ENCODE data around the gene CCDC112.
A peak's percentile ranks its signal among the peaks of the same experiment; 100 is the strongest.
"Not testable (repeated sequence)": the region's sequence is repeated elsewhere in the genome, so short reads cannot be mapped to it uniquely, and the experiment has no call there.

CCDC112 gene

GRCh38 chr5:115257981-115258380 is 38.5 kb downstream of the CCDC112 start:
- no peak for DNase-seq

- DNase-seq = not testable (repeated sequence)
Observed at GRCh38 chr5:115249379-115249778, 47.1 kb downstream of the CCDC112 start.

GRCh38 chr5:115246361-115246991 is 50.0 kb downstream of the CCDC112 start:
- peak; percentile 36 to 72 for DNase-seq

- no peak for DNase-seq
Observed at GRCh38 chr5:115243412-115243811, 53.0 kb downstream of the CCDC112 start.

- DNase-seq = no peak
Observed at GRCh38 chr5:115241881-115242642, 54.4 kb downstream of the CCDC112 start.

- no peak for DNase-seq
Observed at GRCh38 chr5:115237066-115237465, 59.4 kb downstream of the CCDC112 start.

- DNase-seq = no peak
Observed at GRCh38 chr5:115236599-115236998, 59.9 kb downstream of the CCDC112 start.

GRCh38 chr5:115231598-115231997 is 64.9 kb downstream of the CCDC112 start:
- no peak for DNase-seq

GRCh38 chr5:115229606-115230005 is 66.8 kb downstream of the CCDC112 start:
- DNase-seq = peak; percentile 27 to 66

GRCh38 chr5:115227281-115227680 is 69.2 kb downstream of the CCDC112 start:
- no peak for DNase-seq
